ENCODE measurements around the gene LPP. TPM values are rescaled to one million over a fixed set of nuclear protein-coding genes. Genes with fewer than 3 reads are reported as not detected.

LPP gene
- polyA plus RNA-seq, 3 donors = 14.1 to 23.2 (median 15.3) TPM

DNA sequence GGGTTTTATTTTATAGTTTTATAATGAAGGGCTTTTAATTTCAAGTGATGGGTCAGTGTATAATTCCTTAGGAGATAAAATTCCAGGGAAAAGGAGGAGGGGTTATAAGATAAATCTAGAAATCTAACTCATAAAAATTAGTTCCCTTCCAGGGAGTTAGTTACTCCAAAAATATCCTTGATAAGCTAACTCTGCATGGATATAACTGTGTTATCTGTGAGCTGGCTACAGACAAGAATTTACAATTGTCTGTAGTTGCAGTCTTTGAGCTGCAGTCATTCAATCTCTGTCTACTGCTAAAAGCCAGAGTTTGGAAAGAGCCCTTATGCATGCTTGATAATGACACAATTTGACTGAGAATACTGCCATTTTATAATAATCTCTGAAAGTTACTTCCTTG lies 585.6 kb downstream of the LPP start:
- Mint-ChIP-seq H3K4me3 (no peak overlapping the region), H3K36me3 (peaks cover 0 to 6% of the 10 kb centered on the region in 2 donors), H3K27me3 (ENCODE audit: low read depth in 3 of 3) (peaks cover 0 to 4% (median 0%) of the 10 kb centered on the region in 3 donors), H3K4me1 (peaks cover 7% of the 10 kb centered on the region), H3K9me3 (peaks cover 0 to 1% (median 0%) of the 10 kb centered on the region in 7 donors), H3K27ac (no peak overlapping the region)
- Histone ChIP-seq H3K4me3 (replicated peaks in 1 of 3; ENCODE audit: low read depth in 2 of 3, low read length in 3 of 3) (no peak overlapping the region), H2AFZ (ENCODE audit: insufficient read depth, low read depth, low read length, poor library complexity, severe bottlenecking) (no peak overlapping the region), H3K9me3 (replicated peaks in 1 of 2; ENCODE audit: control insufficient read depth in 1 of 2, insufficient read depth in 1 of 2, low read length in 2 of 2) (no peaks in the 10 kb centered on the region), H3K27me3 (ENCODE audit: control insufficient read depth in 2 of 2, insufficient read depth in 2 of 2, low read length in 2 of 2) (no peaks in the 10 kb centered on the region), H4K20me1 (ENCODE audit: insufficient read depth, low read length) (no peaks in the 10 kb centered on the region), H3K79me2 (ENCODE audit: insufficient read depth, low read length) (no peaks in the 10 kb centered on the region), H3K36me3 (replicated peaks in 1 of 2; ENCODE audit: control insufficient read depth in 1 of 2, insufficient read depth in 2 of 2, low read length in 2 of 2) (no peaks in the 10 kb centered on the region), H3K4me2 (replicated peaks; ENCODE audit: extremely low read depth, low read length, poor library complexity, severe bottlenecking) (no peak overlapping the region), H3K4me1 (ENCODE audit: control insufficient read depth in 1 of 2, insufficient read depth in 2 of 2, low read length in 2 of 2) (no peaks in the 10 kb centered on the region), H3K9ac (ENCODE audit: insufficient read depth, low read length, poor library complexity, severe bottlenecking) (no peak overlapping the region), H3K27ac (ENCODE audit: low read depth in 1 of 2, low read length in 2 of 2) (no peak overlapping the region)
- DNase-seq = no peak
- TF ChIP-seq, protein P1, sequence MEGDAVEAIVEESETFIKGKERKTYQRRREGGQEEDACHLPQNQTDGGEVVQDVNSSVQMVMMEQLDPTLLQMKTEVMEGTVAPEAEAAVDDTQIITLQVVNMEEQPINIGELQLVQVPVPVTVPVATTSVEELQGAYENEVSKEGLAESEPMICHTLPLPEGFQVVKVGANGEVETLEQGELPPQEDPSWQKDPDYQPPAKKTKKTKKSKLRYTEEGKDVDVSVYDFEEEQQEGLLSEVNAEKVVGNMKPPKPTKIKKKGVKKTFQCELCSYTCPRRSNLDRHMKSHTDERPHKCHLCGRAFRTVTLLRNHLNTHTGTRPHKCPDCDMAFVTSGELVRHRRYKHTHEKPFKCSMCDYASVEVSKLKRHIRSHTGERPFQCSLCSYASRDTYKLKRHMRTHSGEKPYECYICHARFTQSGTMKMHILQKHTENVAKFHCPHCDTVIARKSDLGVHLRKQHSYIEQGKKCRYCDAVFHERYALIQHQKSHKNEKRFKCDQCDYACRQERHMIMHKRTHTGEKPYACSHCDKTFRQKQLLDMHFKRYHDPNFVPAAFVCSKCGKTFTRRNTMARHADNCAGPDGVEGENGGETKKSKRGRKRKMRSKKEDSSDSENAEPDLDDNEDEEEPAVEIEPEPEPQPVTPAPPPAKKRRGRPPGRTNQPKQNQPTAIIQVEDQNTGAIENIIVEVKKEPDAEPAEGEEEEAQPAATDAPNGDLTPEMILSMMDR (IDR thresholded peaks at IDR 0.05) = no peak
- intact Hi-C loops (cut with micrococcal nuclease) = no loop called here

- Mint-ChIP-seq H3K27ac (no peak overlapping the region), H3K4me1 (peaks cover 7% of the 10 kb centered on the region), H3K27me3 (ENCODE audit: low read depth in 3 of 3) (peaks cover 0 to 6% (median 0%) of the 10 kb centered on the region in 3 donors), H3K36me3 (peaks cover 0 to 4% of the 10 kb centered on the region in 2 donors), H3K4me3 (no peak overlapping the region), H3K9me3 (no peaks in the 10 kb centered on the region)
- no peak overlapping the region for H2AFZ ChIP-seq (ENCODE audit: insufficient read depth, low read depth, low read length, poor library complexity, severe bottlenecking)
- no peak for DNase-seq
- WGBS (ENCODE audit: insufficient coverage) = 100% methylated on average over 1 of the region's 1 CpG
- H3K4me1 ChIP-seq (ENCODE audit: control insufficient read depth in 1 of 2, insufficient read depth in 2 of 2, low read length in 2 of 2) = no peaks in the 10 kb centered on the region
- TF ChIP-seq, protein P1 (IDR thresholded peaks at IDR 0.05) = no peak
- H3K36me3 ChIP-seq (replicated peaks in 1 of 2; ENCODE audit: control insufficient read depth in 1 of 2, insufficient read depth in 2 of 2, low read length in 2 of 2) = no peaks in the 10 kb centered on the region
- no peaks in the 10 kb centered on the region for H4K20me1 ChIP-seq (ENCODE audit: insufficient read depth, low read length)
- no peak overlapping the region for H3K27ac ChIP-seq (ENCODE audit: low read depth in 1 of 2, low read length in 2 of 2)
- H3K79me2 ChIP-seq (ENCODE audit: insufficient read depth, low read length) = no peaks in the 10 kb centered on the region
- no peaks in the 10 kb centered on the region for H3K9me3 ChIP-seq (replicated peaks in 1 of 2; ENCODE audit: control insufficient read depth in 1 of 2, insufficient read depth in 1 of 2, low read length in 2 of 2)
- intact Hi-C loops (cut with micrococcal nuclease) = no loop called here
- no peak overlapping the region for H3K4me2 ChIP-seq (replicated peaks; ENCODE audit: extremely low read depth, low read length, poor library complexity, severe bottlenecking)
- no peak overlapping the region for H3K9ac ChIP-seq (ENCODE audit: insufficient read depth, low read length, poor library complexity, severe bottlenecking)
- H3K4me3 ChIP-seq (replicated peaks in 1 of 3; ENCODE audit: low read depth in 2 of 3, low read length in 3 of 3) = no peak overlapping the region
- no peaks in the 10 kb centered on the region for H3K27me3 ChIP-seq (ENCODE audit: control insufficient read depth in 2 of 2, insufficient read depth in 2 of 2, low read length in 2 of 2)
Observed at GRCh38 chr3:188740010-188740409, 586.1 kb downstream of the LPP start.

All from CD14-positive monocyte (primary cell).